Frontal cortex (tissue), 4 donors: Measurements from ENCODE around the gene RRM2. TPM values are rescaled to one million over a fixed set of nuclear protein-coding genes. Genes with fewer than 3 reads are reported as not detected.

Experiments used
- DNase-seq, 2 donors: peaks; one replicate each; pipeline ENCODE4 v3.0.0; 2012; ENCODE audit warnings: low spot score in 2 of 2
- FAIRE-seq: peaks from 2 replicates; lab custom pipeline; 2012; peaks lifted over from hg19 to GRCh38; lab: Jason Lieb, UNC
- small RNA-seq: library from RNA; depleted of rRNA; stranded (forward); fragments of <200 nt; gene quantifications from one replicate; pipeline ENCODE3, GENCODE V24; 2014
- total RNA-seq: library from RNA; depleted of rRNA; stranded (reverse); fragments of >200 nt; gene quantifications from one replicate; pipeline ENCODE4 v1.2.3, GENCODE V29; 2014
- donor health status: control.
- donor health status: control.
- donor health status: control.

The RRM2 gene
- total RNA-seq, 1 donor from 2014 or later = 4.1 TPM

GRCh38 chr2:10166676-10167292 is 44.2 kb downstream of the RRM2 start:
- FAIRE-seq (no peak), DNase-seq (no peak)

GRCh38 chr2:10167316-10167715 is 44.8 kb downstream of the RRM2 start:
- DNase-seq = no peak
- FAIRE-seq = no peak

- no peak for DNase-seq
- FAIRE-seq = no peak
Observed at GRCh38 chr2:10168221-10168620, 45.7 kb downstream of the RRM2 start.

DNA sequence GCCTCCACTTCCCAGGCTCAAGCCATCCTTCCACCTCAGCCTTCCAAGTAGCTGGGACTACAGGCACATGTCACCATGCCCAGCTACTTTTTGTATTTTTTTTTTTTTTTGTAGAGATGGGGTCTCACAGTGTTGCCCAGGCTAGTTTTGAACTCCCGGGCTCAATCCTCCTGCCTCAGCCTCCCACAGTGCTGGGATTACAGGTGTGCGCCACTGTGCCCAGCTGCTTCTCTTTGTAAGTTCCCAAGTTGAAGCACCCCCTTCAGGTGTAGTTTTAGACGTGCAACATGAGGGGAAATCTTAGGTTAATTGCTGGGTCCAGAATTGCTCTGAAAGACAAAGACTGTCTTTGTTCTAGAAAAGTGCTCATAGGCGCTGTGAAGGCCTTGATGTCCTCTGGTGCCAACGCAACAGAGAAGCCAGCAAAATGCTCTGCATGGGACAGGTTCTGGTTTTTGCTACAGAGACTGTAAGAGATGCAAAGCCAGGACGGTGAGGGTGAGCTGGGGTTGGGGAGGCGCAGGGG is 46.6 kb downstream of the RRM2 start:
- FAIRE-seq (no peak), DNase-seq (no peak)

GRCh38 chr2:10169581-10169980 is 47.0 kb downstream of the RRM2 start:
- no peak for DNase-seq
- no peak for FAIRE-seq

- DNase-seq (no peak), FAIRE-seq (no peak)
Observed at GRCh38 chr2:10170256-10170655, 47.7 kb downstream of the RRM2 start.

DNA sequence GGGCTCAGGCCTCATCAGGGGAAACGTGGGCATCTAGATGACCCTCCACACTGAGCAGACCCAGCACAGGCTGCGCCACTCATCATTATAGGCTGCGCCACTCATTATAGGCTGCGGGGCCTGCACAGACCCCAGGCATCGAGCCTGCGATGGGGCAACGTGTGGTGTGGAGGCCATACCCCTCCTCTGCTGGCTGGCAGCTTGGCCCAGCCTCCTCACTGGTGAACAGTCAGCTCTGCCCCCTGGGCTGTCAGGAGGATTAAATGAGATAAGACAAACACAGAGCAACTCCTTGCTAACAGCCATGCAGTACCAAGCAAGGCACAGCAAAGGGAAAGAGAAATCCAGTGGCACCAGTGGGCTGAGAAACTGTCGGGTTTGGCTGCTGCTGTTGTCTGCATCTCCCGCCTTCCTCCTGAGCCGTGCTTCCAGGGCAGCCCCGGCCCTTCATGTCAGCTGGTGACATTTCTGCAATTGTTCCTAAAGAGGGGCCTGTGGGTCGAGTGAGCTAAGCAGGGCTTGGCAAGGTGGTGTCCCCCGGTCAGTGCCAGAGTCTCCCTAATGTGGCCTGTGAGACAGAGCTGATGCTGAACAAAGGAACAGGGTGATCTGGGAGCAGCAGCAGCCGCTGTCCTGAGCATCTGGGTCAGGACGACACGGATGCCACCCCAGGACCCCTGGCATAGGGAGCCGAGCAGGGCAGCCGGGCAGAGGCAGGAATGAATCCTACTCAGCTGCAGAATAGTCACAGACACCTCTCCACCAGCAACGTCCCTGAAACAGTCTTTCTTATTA is 48.7 kb downstream of the RRM2 start:
- no peak for DNase-seq
- no peak for FAIRE-seq

GRCh38 chr2:10172033-10172871 is 49.7 kb downstream of the RRM2 start:
- FAIRE-seq (no peak), DNase-seq (no peak)

- no peak for FAIRE-seq
- no peak for DNase-seq
Observed at GRCh38 chr2:10173258-10174005, 50.9 kb downstream of the RRM2 start.

GRCh38 chr2:10174173-10174572 is 51.6 kb downstream of the RRM2 start:
- FAIRE-seq (no peak), DNase-seq (no peak)

DNA sequence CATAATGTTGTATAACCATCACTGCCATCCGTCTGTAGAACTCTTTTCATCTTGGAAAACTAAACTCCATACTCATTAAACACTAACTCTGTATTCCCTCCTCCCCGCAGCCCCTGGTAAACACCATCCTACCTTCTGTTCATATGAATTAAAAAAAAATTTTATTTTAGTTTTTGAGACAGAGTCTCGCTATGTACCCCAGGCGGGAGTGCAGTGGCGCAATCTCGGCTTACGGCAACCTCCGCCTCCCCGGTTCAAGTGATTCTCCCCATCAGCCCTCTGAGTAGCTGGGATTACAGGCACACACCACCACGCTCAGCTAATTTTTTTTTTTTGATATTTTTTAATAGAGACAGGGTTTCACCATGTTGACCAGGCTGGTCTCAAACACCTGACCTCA is 52.9 kb downstream of the RRM2 start:
- FAIRE-seq = no peak
- DNase-seq = no peak

DNA sequence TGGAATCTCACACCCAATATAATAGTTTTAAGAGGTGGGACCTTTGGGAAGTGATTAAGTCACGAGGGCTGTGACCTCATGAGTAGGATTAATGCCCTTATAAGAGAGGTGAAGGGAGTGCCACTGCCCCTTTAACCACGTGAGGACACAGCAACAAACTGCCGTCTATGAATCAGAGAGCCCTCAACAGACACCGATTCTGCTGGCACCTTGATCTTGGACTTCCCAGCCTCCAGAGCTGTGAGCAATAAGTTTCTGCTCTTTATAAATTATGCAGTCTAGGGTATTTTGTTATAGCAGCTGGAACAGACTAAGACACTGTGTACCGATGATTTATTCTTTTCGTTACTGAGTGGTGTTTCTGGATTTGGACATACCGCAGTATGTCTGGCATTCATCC is 56.2 kb downstream of the RRM2 start:
- DNase-seq (no peak), FAIRE-seq (no peak)

GRCh38 chr2:10179422-10179821 is 56.9 kb downstream of the RRM2 start:
- FAIRE-seq = no peak
- DNase-seq = no peak

- FAIRE-seq (no peak), DNase-seq (no peak)
Observed at GRCh38 chr2:10180229-10180628, 57.7 kb downstream of the RRM2 start.

Small RNA genes lying within 50 kb of the gene (small RNA-seq; reads per million reads assigned to genes)
- gene RF00410 = not detected
- not detected for gene RF00568

Other genes with a start within 250 kb of the RRM2 start
- gene GRHL1, start 171.0 kb upstream of the RRM2 start, total RNA-seq = 4.9 TPM
- gene KLF11, start 79.2 kb upstream of the RRM2 start, total RNA-seq = 13.0 TPM
- gene CYS1, start 42.3 kb upstream of the RRM2 start, total RNA-seq = 0.82 TPM
- 26.5 TPM for gene HPCAL1, start 180.2 kb downstream of the RRM2 start, total RNA-seq